T-cell (primary cell): ENCODE data around the gene CELSR3. TPM values are rescaled to one million over a fixed set of nuclear protein-coding genes. Genes with fewer than 3 reads are reported as not detected.

Source experiments
- ATAC-seq, 4 experiments: fragments of 200-7000 bp in 3 of 4; fragments of 150-1000 bp in 1 of 4; cut with Tn5 transposase; replicated peaks in 1 of 4; 1 replicate in 3 of 4; 2 replicates in 1 of 4; pipeline ENCODE4 v1.10.0; 2021; ENCODE audit warnings: moderate library complexity in 3 of 4, mild to moderate bottlenecking in 2 of 4, moderate number of reproducible peaks in 1 of 4
- CTCF ChIA-PET, 2 donors: fragments of 300-600 bp; sonication (Branson Sonifier 250); formaldehyde crosslinking; loops; one replicate each; lab custom pipeline; 2022; ENCODE audit warnings: antibody characterized with exemption in 2 of 2; lab: Charles Lee
- POLR2A ChIA-PET, 2 donors: fragments of 300-600 bp; sonication (Branson Sonifier 250); formaldehyde crosslinking; loops; one replicate each; lab custom pipeline; 2022; ENCODE audit warnings: antibody characterized with exemption in 2 of 2; lab: Charles Lee
- DNase-seq, 35 experiments: peaks; one replicate each; pipeline versions ENCODE4 v3.0.0 to v3.0.0-alpha.2; 2013 to 2023
- H3K27ac ChIP-seq: one replicate; pipeline ENCODE4 v1.5.1; 2013; ENCODE audit warnings: low read length
- H3K27me3 ChIP-seq, 2 experiments: replicated peaks in 1 of 2; 1 replicate in 1 of 2; 2 replicates in 1 of 2; pipeline versions ENCODE4 v1.6.1 to v1.7.0; 2013; ENCODE audit warnings: low read length in 1 of 2, mixed read lengths in 1 of 2; ENCODE audit not compliant: control insufficient read depth in 2 of 2, insufficient read depth in 2 of 2; ENCODE audit errors: extremely low read depth in 1 of 2
- H3K36me3 ChIP-seq, 2 donors: 1 replicate in 1 of 2; 2 replicates in 1 of 2; pipeline versions ENCODE4 v1.6.1 to v1.7.0; 2013; ENCODE audit warnings: low read length in 1 of 2; ENCODE audit not compliant: control insufficient read depth in 2 of 2, insufficient read depth in 1 of 2; ENCODE audit errors: extremely low read depth in 1 of 2
- H3K4me1 ChIP-seq, 2 experiments: 1 replicate in 1 of 2; 2 replicates in 1 of 2; pipeline versions ENCODE4 v1.6.1 to v1.7.0; 2013; ENCODE audit warnings: low read length in 2 of 2, mixed read lengths in 1 of 2; ENCODE audit not compliant: insufficient read depth in 2 of 2, control insufficient read depth in 1 of 2; ENCODE audit errors: extremely low read depth in 1 of 2
- H3K4me3 ChIP-seq, 2 donors: 1 replicate in 1 of 2; 2 replicates in 1 of 2; pipeline versions ENCODE4 v1.5.1 to v1.7.0; 2013; ENCODE audit warnings: mild to moderate bottlenecking in 2 of 2, low read length in 1 of 2, moderate library complexity in 1 of 2; ENCODE audit not compliant: control insufficient read depth in 1 of 2; ENCODE audit errors: extremely low read depth in 1 of 2
- H3K9me3 ChIP-seq: 2 replicates; pipeline ENCODE4 v1.7.0; 2013
- H3K27ac Mint-ChIP-seq, 2 donors: one replicate each; pipeline ENCODE4 v1.8.0; 2020 to 2021; ENCODE audit warnings: mild to moderate bottlenecking in 2 of 2, mixed read lengths in 2 of 2
- H3K27me3 Mint-ChIP-seq, 2 donors: one replicate each; pipeline ENCODE4 v1.8.0; 2021 to 2022; ENCODE audit warnings: mixed read lengths in 2 of 2
- H3K36me3 Mint-ChIP-seq: one replicate; pipeline ENCODE4 v1.8.0; 2021; ENCODE audit warnings: mixed read lengths
- H3K4me1 Mint-ChIP-seq, 3 donors: one replicate each; pipeline ENCODE4 v1.8.0; 2020 to 2022; ENCODE audit warnings: mixed read lengths in 3 of 3, mild to moderate bottlenecking in 1 of 3
- H3K4me3 Mint-ChIP-seq, 3 donors: one replicate each; pipeline ENCODE4 v1.8.0; 2020 to 2022; ENCODE audit warnings: mild to moderate bottlenecking in 3 of 3, mixed read lengths in 3 of 3, moderate library complexity in 3 of 3
- H3K9me3 Mint-ChIP-seq, 3 donors: one replicate each; pipeline ENCODE4 v1.8.0; 2020 to 2022; ENCODE audit warnings: mixed read lengths in 3 of 3
- WGBS: methylation state at CpG from one replicate; pipeline ENCODE4 v1.1.5; 2013; ENCODE audit warnings: missing lambda C conversion rate; ENCODE audit not compliant: insufficient coverage; 5-methylcytosine and 5-hydroxymethylcytosine counted together
- total RNA-seq, 35 experiments: library from RNA in 6 of 35; stranded (reverse) in 6 of 35; fragments of 120-200 nt in 1 of 35; gene quantifications; one replicate each; pipeline versions ENCODE4 v1.2.1 to v1.2.4 and lab custom pipeline; 2013 to 2026

The CELSR3 gene
- total RNA-seq, 5 donors from 2014 or later (not counting 1 experiment from before 2014, with no cell fraction given), result 5.6 to 7.4 (median 6.2) TPM

- ATAC-seq (no peak), DNase-seq (no peak)
- Mint-ChIP-seq H3K27me3 (no peaks in the 10 kb centered on the region), H3K36me3 (peaks cover 36% of the 10 kb centered on the region), H3K9me3 (no peaks in the 10 kb centered on the region), H3K4me1 (peaks cover 27 to 41% (median 38%) of the 10 kb centered on the region in 3 donors), H3K4me3 (peak overlapping the region; percentile 82 to 89 (median 86)), H3K27ac (peak overlapping the region in 1 of 2 donors; percentile 52)
- ChIA-PET CTCF (interaction anchor here in 1 of 2 donors (1.2 kb wide), 1 partner anchor 50 kb away, joined by 3 read pairs; the partner anchor contains the start of gene SLC26A6), POLR2A (no interaction called here)
- H3K27me3 ChIP-seq, result no peaks in the 10 kb centered on the region
- H3K27ac ChIP-seq, result peak overlapping the region; percentile 38
- H3K4me3 ChIP-seq, result peak overlapping the region; percentile 66 to 71
- WGBS, result 15% methylated on average over 13 of the region's 13 CpGs
- no peaks in the 10 kb centered on the region for H3K9me3 ChIP-seq
- H3K36me3 ChIP-seq, result peaks cover 0 to 51% of the 10 kb centered on the region in 2 donors
- H3K4me1 ChIP-seq, result peaks cover 4 to 30% of the 10 kb centered on the region in 2 experiments
Measured at GRCh38 chr3:48685293-48685602, 22.6 kb upstream of the CELSR3 start.

DNA sequence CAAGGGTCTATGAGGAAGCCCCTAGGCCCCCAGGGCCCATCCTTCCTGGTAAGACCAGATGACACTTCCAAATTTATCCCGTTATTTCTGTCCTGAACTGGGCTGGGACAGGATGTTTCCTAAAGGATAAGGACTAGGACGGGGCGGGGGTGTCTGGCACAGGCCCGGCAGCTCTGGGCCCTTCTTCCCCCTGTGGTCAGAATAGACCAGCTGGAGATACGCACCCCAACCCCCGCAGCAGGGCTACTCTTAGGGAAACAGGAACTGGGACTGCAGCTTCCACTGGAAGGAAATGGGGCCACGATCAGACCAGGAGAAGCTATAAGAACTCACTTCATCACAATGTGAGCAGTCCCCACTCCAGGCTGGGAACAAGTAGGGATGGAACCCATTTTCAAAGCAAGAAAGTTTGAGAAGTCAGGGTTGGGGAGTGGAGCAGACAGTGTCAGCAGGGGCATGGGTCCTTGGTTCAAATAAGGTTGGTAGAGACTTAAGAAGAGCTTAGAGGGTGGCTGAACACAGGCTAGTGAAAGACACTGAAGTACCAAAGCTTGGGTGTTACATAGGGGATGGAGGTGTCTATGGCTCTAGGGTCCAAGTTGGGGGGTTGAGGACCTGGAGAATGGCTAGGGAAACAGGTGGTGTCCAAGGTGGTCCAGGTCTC is 21.9 kb upstream of the CELSR3 start:
- Mint-ChIP-seq H3K27ac (peak overlapping the region; percentile 67 to 77), H3K9me3 (no peaks in the 10 kb centered on the region), H3K36me3 (peaks cover 36% of the 10 kb centered on the region), H3K4me3 (peak overlapping the region; percentile 82 to 86 (median 83)), H3K4me1 (peaks cover 28 to 46% (median 45%) of the 10 kb centered on the region in 3 donors), H3K27me3 (no peaks in the 10 kb centered on the region)
- 75% methylated on average over 6 of the region's 7 CpGs for WGBS
- peak overlapping the region in 1 of 2 donors; percentile 3 for H3K4me3 ChIP-seq
- peaks cover 0 to 50% of the 10 kb centered on the region in 2 donors for H3K36me3 ChIP-seq
- DNase-seq (no peak), ATAC-seq (no peak)
- ChIA-PET CTCF (interaction anchor here (0.5 to 0.8 kb wide), 6 partner anchors 13 to 454 kb away, joined by 3 to 4 read pairs (median 3); partner anchors contain the start of genes IP6K2 (in 1 of the 2) and QRICH1 (in 1 of the 2)), POLR2A (no interaction called here)
- H3K27ac ChIP-seq, result no peak overlapping the region
- H3K27me3 ChIP-seq, result no peaks in the 10 kb centered on the region
- peaks cover 4 to 34% of the 10 kb centered on the region in 2 experiments for H3K4me1 ChIP-seq
- H3K9me3 ChIP-seq, result no peaks in the 10 kb centered on the region

DNA sequence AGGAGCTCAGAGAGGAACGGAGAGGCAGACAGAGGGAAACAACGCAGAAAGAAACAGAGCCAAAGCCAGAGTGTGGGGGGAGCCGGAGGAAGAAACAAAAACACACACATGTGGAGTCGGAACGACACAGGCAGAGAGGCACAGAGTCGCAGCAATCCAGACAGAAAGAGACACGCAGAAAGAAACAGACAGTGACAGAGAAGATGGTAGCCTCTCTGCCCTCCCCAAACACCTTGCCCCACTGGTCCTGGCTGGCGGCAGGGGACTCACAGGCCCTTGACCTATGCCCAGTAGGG is 21.3 kb upstream of the CELSR3 start:
- H3K4me3 Mint-ChIP-seq, result peak overlapping the region; percentile 62 to 86 (median 82)
- peaks cover 37% of the 10 kb centered on the region for H3K36me3 Mint-ChIP-seq
- no peak overlapping the region for H3K27ac Mint-ChIP-seq
- no peaks in the 10 kb centered on the region for H3K9me3 Mint-ChIP-seq
- ATAC-seq (no peak), DNase-seq (no peak)
- WGBS, result 95% methylated on average over 4 of the region's 8 CpGs
- no peaks in the 10 kb centered on the region for H3K27me3 Mint-ChIP-seq
- Histone ChIP-seq H3K27me3 (no peaks in the 10 kb centered on the region), H3K4me1 (peaks cover 4 to 39% of the 10 kb centered on the region in 2 experiments), H3K4me3 (no peak overlapping the region), H3K36me3 (peaks cover 0 to 49% of the 10 kb centered on the region in 2 donors), H3K9me3 (no peaks in the 10 kb centered on the region), H3K27ac (no peak overlapping the region)
- peaks cover 33 to 51% (median 49%) of the 10 kb centered on the region in 3 donors for H3K4me1 Mint-ChIP-seq
- ChIA-PET POLR2A (no interaction called here), CTCF (interaction anchor here (0.5 to 0.8 kb wide), 7 partner anchors 14 to 1152 kb away, joined by 3 to 4 read pairs (median 3); partner anchors contain the start of genes IP6K2 (in 1 of the 2) and QRICH1 (in 1 of the 2))

DNA sequence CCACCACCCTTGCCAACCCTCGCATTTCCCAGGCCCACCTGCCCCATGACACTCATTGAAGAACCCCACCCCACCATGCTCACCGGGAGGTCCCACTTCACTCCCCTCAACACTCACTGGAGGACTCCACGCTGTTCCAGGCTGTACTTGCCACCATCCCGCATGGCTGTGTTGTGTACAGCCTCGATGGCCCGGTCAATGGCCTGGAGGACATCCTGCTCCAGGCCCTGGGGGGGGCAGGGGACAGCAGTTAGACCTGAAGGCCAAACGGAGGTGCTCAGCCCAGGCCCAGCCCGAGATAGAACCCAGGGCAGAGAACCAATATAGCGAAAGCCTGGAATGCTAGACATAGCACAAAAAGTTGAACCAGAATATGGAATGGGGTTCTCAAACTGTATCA is 20.1 kb upstream of the CELSR3 start:
- H3K27ac Mint-ChIP-seq, result no peak overlapping the region
- H3K9me3 Mint-ChIP-seq, result no peaks in the 10 kb centered on the region
- peaks cover 7 to 48% of the 10 kb centered on the region in 2 donors for H3K36me3 ChIP-seq
- H3K9me3 ChIP-seq, result no peaks in the 10 kb centered on the region
- H3K27ac ChIP-seq, result no peak overlapping the region
- POLR2A ChIA-PET, result no interaction called here
- H3K27me3 Mint-ChIP-seq, result no peaks in the 10 kb centered on the region
- peaks cover 4 to 39% of the 10 kb centered on the region in 2 experiments for H3K4me1 ChIP-seq
- no peak overlapping the region for H3K4me3 ChIP-seq
- WGBS, result 96% methylated on average over 9 of the region's 9 CpGs
- no peak overlapping the region for H3K4me3 Mint-ChIP-seq
- DNase-seq (no peak), ATAC-seq (no peak)
- H3K27me3 ChIP-seq, result no peaks in the 10 kb centered on the region
- CTCF ChIA-PET, result no interaction called here
- peaks cover 37% of the 10 kb centered on the region for H3K36me3 Mint-ChIP-seq
- H3K4me1 Mint-ChIP-seq, result peaks cover 33 to 53% (median 49%) of the 10 kb centered on the region in 3 donors

- Histone ChIP-seq H3K27me3 (no peaks in the 10 kb centered on the region), H3K9me3 (no peaks in the 10 kb centered on the region), H3K27ac (no peak overlapping the region), H3K36me3 (peaks cover 7 to 42% of the 10 kb centered on the region in 2 donors), H3K4me1 (peaks cover 4 to 39% of the 10 kb centered on the region in 2 experiments), H3K4me3 (no peak overlapping the region)
- H3K4me3 Mint-ChIP-seq, result no peak overlapping the region
- DNase-seq (no peak), ATAC-seq (no peak)
- ChIA-PET POLR2A (interaction anchor here in 1 of 2 donors (0.5 kb wide), 1 partner anchor 1136 kb away, joined by 13 read pairs; no protein-coding TSS in a partner anchor), CTCF (no interaction called here)
- 100% methylated on average over 3 of the region's 17 CpGs for WGBS
- no peaks in the 10 kb centered on the region for H3K27me3 Mint-ChIP-seq
- peaks cover 40% of the 10 kb centered on the region for H3K36me3 Mint-ChIP-seq
- H3K27ac Mint-ChIP-seq, result no peak overlapping the region
- H3K9me3 Mint-ChIP-seq, result no peaks in the 10 kb centered on the region
- H3K4me1 Mint-ChIP-seq, result peaks cover 33 to 53% (median 49%) of the 10 kb centered on the region in 3 donors
Measured at GRCh38 chr3:48681974-48682610, 19.4 kb upstream of the CELSR3 start.

DNA sequence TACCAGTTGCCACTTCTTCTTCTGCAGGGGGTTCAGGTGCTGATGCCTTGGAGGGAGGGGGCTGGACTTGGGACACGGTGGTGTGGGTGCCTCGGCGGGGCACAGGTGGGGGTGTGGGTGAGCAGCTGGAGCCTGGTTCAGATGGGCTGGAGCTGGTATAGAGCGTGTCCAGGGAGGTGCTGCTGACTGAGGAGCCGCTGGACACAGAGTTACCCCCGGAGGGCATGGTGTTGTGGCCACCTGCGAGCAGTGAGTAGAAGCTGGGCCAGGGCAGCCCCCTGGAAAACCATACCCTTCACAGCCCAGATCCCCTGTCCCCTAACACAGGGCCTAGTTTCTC is 18.8 kb upstream of the CELSR3 start:
- ATAC-seq (no peak), DNase-seq (no peak)
- ChIA-PET POLR2A (interaction anchor here in 1 of 2 donors (0.5 kb wide), 1 partner anchor 1137 kb away, joined by 13 read pairs; no protein-coding TSS in a partner anchor), CTCF (no interaction called here)
- Histone ChIP-seq H3K27ac (no peak overlapping the region), H3K9me3 (no peaks in the 10 kb centered on the region), H3K4me3 (no peak overlapping the region), H3K36me3 (peaks cover 7 to 42% of the 10 kb centered on the region in 2 donors), H3K4me1 (peaks cover 4 to 36% of the 10 kb centered on the region in 2 experiments), H3K27me3 (no peaks in the 10 kb centered on the region)
- Mint-ChIP-seq H3K27ac (no peak overlapping the region), H3K4me3 (no peak overlapping the region), H3K9me3 (no peaks in the 10 kb centered on the region), H3K4me1 (peaks cover 31 to 51% (median 45%) of the 10 kb centered on the region in 3 donors), H3K36me3 (peaks cover 40% of the 10 kb centered on the region), H3K27me3 (no peaks in the 10 kb centered on the region)
- WGBS, result no CpG with 5 or more reads among the region's 7 CpGs
